NCI-H774 (cell line): ENCODE measurements around the gene KRTAP27-1.

Experiments
- DNase-seq: peaks from one replicate; lab custom pipeline; 2025; lab: John Stamatoyannopoulos, UW

Gene KRTAP27-1, protein sequence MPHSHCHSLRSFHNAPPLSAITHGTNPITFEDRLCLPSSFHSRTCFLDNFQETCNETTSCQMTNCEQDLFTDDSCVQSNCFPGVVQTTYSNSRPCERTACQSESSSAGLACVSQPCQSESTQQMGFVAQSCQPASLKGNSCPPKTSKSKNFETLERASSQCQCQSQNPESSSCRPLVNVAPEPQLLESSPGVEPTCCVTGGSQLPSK

DNA sequence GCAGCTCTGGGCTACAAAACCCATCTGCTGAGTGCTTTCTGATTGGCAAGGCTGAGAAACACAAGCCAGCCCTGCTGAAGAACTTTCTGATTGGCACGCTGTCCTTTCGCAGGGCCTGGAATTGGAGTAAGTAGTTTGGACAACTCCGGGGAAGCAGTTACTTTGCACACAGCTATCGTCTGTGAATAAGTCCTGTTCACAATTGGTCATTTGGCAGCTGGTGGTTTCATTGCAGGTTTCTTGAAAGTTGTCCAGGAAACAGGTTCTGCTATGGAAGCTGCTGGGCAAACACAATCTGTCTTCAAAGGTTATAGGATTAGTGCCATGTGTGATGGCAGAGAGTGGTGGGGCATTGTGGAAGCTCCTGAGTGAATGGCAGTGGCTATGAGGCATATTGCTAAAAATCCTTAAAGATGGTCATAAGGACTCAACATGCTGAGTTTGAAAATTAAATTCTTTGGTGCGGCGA is at the start of gene KRTAP27-1:
Gene KRTAP27-1 (minus strand): TSS at position 419 of the 469 bp plus-strand sequence. CDS start 26 bp downstream, at position 393.
- no peak for DNase-seq

DNA sequence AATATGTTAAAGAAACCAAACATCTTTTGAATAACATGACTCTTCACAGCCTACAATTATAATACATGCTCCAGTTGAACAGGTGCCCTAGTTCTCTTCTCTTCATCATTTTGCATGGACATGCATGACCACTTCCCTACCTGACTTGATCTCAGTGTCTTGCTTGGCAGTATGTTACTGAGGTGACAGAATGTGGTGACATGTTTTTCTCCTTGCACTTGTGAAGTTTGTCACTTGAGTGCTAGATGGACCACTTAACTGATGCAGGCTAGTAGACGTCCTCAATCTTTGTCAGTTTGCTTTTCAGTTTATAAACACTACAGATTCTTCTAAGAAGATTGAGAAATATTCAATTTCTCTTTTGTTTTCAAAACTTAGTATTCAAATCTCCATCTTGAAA is 44.7 kb upstream of the KRTAP27-1 start:
- DNase-seq, result no peak

DNA sequence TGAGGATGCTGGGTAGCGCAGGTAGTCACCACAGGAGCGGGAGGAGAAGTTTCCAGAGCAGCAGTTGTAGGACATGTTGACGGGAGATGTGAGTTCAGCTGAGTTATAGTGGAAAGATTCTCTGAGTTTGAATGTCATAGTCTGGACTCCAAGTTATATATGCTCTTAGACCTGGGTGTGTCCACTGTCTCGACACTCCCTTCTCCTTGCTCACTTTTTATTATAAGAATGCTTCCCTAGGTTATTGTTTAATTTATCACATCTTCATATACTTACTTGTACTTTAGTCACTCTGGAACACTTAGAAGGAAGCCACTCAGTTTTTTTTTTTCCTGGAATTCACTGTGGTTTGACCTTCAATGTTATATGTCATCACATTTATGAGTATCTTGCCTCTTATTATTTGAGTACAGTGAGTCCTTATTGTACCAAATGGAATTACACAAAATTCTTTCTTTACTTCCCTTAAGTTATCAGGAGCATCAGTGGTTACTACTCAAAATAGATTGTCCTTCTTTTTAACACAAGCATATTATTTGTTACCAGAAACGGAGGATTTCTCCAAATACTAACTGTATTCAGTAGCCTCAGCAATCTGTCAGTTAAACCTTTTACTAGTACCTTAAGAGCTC is 34.8 kb upstream of the KRTAP27-1 start, which contains the start of gene KRTAP13-2:
Gene KRTAP13-2 (minus strand): TSS at position 133 of the 632 bp plus-strand sequence. CDS start 58 bp downstream, at position 75.
- no peak for DNase-seq

DNA sequence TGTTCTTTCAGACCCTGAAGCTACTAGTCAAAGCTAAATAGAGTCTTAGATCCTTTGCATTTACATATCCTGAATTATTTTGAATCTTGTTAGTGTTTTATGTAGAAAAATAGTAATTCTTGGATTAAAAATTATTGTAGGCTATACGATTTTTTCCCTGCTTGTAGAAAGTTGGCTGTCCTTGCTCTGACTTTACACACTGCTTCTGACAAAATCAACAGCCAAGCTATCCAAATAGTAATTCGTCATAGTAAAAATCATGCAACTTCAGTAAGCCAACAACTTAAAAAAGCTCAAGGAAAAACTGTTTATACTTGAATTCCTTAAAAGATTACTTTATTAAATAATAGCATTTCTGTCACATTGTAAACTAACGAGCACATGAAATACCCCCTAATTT is 18.4 kb upstream of the KRTAP27-1 start:
- DNase-seq, result no peak

DNA sequence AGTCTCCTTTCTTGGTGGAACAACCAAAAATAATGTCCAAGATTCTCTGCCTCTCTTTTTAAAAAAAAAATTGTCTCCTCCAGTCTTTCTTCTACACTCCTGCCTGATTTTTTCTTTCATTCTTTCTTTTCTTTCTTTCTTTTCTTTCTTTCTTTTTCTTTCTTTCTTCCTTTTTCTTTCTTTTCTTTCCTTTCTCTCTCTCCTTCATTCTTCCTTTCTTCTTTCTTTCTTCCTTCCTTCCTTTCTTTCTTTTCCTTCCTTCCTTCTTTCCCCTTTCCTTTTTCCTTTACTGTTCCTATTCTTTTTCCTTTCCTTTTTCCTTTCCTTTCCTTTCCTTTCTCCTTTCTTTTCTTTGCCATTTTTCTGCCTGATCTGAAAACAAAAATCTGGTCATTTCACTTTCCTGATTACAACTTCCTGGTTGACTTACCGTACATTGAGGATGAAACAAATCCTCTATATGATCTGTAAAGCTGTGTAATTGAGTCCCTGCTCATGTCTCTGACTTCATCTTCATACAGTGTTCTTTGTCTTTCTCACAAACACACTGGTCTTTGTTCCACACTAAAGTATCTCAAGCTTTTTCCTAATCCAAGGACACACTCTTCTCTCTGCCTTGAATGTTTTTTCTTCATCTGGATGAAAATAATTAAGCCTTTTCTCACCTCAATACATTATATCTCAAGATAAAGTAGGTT is 17.0 kb upstream of the KRTAP27-1 start:
- no peak for DNase-seq

DNA sequence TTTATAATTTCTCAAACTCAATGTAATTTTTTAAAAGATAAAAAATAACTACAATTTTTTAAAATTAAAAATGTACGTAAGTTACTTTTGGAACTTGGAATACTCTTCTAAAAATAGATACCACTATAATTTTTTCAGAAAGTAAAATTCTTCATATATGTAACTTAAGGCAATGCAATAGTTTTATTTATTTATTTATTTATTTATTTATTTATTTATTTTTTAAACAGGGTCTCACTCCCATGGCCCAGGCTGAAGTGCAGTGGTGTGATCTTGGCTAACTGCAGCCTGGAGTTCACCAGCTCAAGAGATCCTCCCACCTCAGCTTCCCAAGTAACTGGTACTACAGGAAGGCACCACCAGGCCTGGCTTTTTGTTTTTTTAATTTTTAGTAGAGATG is 14.0 kb upstream of the KRTAP27-1 start:
- no peak for DNase-seq

DNA sequence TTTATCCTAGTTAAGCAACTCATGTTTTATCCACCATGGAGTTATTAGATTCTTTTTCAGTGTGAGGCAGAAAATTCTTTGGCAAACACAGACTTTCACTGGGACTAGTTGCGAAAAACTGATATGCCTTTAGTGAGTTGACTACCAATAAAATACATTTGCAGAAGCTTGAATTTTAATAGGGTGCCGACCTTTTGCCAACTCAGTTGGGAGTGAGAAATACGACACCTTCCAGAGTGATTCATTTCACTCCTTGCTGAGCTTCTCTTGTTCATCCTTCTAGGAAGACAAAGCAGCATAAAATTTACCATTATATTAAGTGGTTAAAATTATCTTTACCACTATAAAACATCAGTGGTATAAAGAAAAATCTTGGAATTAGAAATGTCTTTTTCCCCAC is 12.1 kb upstream of the KRTAP27-1 start:
- DNase-seq, result no peak

DNA sequence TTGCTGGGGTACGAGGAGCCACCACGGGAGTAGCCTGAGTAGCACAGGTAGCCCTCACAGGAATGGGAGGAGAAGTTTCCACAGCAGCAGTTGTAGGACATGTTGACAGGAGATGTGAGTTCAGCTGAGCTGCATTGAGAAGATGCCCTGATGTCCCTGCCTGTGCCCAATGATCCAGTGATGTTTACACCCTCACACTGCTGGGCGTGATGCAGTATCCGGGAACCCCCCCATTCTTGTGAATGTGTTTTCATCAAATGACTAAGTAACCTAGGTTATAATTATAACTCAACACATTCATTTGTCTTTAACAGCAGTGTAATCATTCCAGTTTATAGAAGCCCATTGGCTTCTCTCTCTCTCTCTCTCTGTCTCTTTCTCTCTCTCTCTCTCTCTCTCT is 11.0 kb upstream of the KRTAP27-1 start, which contains the start of gene KRTAP23-1:
Gene KRTAP23-1 (minus strand): TSS at position 101 of the 400 bp plus-strand sequence. CDS start 0 bp downstream, at position 101.
- DNase-seq, result no peak

DNA sequence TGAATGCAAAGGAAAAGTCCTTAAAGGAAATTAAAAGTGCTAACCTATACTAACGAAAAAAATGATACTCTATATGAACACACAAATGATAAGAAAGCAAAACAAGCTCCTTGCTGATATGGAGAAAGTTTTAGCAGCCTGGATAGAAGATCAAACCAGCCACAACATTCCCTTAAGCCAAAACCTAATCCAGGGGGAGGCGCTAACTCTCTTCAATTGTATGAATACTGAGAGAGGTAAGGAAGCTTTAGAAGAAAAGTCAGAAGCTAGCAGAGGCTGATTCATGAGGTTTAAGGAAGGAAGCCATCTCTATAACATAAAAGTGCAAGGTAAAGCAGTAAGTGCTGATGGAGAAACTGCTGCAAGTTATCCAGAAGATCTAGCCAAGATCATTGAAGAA is 7.5 kb upstream of the KRTAP27-1 start:
- no peak for DNase-seq

DNA sequence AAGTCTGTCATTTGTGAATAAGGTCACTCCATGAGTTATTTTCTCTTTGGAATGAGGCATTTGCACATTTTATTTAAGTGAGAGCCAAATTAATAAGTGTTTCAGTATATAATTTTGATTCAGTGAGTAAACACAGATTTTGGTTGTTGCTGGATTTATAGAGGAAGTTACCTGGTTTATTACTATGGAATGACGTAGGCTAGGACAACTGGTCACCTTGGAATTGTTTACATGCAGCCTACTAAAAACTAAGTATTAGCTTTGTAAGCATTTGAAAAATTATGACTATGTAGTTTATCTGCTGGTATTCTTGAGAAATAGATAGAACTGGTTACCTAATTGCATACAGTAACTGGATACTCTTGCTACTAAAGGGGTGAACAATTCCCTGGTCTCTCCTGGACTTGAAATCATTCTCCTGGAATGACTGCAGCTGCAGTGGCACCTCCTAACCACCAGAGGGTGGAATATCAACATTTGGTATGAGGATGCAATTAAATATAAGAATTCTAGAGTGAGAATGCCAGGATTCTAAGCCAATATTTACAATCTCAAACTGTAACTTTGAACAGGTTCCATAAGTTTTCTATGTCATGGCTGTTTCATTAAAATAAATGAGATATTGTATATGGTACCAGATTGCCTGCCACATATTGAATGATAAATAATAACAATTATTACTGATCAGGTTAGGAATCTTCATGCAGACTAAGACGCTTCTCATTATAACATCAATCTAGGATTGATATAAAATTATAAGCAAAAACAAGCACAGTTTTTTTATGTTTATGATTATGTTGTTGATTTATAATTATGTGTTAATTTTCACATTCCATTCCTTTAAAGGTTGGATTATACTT is 3.5 kb upstream of the KRTAP27-1 start:
- no peak for DNase-seq

DNA sequence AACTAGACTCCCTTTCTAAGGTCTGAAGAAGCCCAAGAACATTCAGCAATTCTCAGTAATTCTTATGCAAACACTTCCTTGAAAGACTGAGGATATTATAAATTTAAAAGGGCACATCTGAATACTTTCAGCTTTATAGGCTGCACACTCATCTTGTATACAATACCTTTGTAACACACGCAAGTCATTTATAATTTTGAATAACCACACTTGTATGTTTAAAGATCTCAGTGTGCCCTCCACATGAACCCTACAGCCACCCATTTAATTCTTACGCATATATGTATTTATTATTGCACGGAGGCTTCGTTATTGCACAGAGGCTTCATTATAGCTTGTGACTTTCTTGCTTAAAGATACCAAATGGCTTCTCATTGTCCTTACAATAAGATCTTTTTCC is 1.2 kb upstream of the KRTAP27-1 start:
- no peak for DNase-seq

DNA sequence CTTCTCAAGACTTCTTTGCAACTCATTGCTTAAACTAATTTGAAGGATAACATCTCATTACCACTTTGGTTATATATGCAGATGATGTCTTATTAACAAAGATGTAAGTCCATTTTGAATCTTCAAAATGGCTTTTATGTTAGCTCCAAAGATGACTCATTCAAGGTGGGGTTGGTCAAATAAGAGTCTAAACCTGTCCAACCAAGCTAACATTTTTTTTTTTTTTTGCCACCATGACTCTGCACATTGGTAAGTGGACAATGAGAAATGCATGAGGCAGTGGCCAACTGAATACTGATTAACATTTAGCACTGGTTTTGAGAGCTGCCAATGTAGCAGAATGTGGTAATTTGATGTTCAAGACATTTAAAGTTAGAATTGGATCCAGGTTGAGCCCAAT is 278 bp upstream of the KRTAP27-1 start:
- no peak for DNase-seq

DNA sequence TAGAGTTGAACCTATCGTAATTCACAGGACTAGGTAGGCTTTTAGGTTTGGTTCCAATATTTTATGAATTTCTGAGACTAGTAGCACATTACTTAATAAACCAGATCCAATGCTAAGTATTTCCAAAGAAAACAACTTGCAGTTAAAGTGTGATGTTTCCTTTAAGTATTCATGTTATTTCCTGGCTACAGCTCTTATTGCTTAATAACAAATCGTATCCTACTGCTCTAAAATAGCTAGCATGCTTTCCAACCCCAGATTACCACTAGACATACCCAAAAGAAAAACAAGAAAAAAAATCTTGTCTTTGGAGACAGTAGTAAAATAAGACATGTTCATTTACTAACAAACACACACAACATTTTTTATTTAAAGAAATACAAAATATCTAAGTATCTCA is 898 bp downstream of the KRTAP27-1 start:
- DNase-seq, result no peak

DNA sequence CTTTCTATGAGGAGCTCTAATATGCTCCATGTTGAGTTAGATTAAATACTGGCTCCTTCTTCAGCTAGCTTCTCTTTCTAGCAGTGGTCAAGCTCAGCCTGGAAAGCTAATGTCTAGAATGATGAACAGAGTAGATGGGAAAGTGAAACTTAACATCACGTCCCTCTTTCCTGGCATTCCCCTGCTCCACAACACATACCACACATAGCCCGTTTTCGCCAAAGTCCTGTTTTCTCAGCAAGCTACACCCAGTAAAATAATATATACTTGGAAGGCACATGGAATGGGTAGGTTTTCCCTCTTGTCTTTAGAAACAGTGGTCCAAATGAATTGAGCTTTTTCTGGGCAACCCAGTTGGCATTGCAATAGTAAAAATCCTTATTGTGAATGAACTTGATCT is 3.8 kb downstream of the KRTAP27-1 start:
- DNase-seq, result no peak

DNA sequence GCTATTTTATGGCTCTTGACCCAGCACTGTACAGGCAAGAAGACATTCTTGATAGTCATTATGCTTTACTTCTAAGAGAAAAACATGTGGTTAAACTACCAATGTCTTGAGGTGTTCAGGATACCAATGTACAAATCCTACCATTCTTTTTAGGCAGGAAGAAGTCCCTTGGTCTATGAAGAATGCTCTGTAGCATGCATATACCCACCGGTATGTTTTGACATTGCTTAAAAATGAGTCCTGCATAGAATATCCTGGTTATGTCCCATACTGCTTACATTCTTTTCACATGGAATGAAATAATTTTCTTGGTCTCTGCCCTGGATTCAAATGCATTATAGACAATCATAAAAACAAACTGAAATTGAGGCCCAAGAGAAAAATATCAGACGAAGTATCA is 4.8 kb downstream of the KRTAP27-1 start:
- no peak for DNase-seq

DNA sequence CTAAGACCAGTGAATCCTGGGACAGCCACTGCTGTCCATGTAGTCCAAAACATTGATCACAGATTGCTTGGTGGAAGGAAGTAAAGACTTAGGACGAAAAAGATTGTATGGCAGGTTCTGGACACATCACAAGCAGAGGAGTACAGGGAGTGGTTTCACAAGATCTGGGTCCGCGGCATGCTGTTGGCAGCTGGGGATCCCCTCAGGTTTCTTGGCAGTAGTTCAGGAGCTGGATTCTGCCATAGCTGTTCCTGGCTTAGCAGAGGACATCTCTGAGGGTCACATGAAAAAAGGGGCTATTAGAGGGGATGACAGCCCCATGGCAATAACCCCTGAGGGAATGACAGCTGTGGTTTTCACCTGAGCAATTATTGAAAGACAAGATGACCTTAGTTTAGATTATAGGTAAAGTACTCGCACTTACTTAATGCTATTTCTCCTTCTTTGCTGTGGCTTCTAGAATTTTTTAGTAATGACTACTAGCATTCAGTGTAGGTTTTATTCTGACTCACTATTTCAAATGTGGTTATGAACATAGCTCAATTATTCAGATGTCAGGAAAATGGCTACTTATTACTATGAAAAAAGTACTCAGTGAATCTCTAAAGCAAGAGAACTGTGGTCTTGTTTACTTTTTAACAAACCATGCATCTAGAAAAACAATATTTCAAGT is 8.2 kb downstream of the KRTAP27-1 start:
- no peak for DNase-seq

DNA sequence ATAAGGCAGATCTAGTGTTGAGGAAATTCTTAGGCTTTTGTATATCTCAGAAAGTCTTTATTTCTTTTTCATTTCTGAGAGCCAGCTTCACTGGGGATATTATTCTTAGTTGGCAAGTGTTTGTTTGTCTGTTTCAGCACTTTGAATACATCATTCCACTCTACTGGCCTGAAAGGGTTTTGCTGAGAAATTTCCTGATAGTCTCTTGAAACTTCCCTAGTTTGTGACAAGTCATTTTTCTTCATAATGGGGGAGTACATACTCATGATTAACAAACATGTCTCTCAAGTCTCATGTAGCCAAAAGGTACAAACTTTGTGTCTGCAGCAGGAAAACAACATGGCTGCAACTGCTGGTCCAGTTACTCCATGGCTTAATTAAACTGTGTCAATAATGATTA is 11.1 kb downstream of the KRTAP27-1 start:
- DNase-seq, result no peak

DNA sequence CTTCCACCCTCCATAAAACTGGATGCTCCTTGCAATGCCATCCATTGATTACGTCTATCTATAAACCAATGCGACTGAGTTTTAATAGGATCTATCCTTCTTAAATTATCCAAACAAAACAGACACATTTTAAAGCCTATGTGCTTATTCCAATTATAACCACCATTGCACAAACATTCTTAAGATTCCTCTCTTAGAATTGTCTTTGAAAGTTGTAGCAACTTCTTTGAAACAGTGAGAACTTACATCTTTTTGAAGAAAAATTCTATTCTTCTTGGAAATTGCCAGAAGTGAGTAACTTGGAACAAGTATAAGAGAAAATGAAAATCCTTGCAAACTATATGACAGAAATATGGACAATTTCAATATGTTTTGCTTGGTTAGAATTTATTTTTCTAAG is 17.3 kb downstream of the KRTAP27-1 start, which contains the start of gene KRTAP26-1:
Gene KRTAP26-1 (minus strand): TSS at position 101 of the 400 bp plus-strand sequence. CDS start 280 bp downstream, outside the sequence.
- DNase-seq, result no peak

DNA sequence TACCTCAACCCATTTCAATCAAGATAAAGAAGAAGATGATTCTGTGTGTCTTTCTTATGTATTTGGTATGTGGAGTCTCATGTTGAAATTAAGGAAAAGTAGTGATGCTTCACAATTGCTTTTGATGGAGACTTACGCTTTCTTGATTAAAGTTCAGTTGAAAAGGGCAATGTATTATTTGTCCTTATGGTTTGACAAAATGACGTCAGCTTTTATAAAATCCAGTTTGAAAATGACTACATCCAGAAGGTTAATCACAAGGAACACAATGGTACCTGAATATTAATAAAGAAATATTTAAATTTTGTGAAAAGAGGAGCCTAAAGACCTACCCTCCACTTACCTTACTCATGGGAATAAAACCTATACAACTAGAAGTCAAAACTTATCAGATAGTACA is 21.8 kb downstream of the KRTAP27-1 start:
- no peak for DNase-seq

DNA sequence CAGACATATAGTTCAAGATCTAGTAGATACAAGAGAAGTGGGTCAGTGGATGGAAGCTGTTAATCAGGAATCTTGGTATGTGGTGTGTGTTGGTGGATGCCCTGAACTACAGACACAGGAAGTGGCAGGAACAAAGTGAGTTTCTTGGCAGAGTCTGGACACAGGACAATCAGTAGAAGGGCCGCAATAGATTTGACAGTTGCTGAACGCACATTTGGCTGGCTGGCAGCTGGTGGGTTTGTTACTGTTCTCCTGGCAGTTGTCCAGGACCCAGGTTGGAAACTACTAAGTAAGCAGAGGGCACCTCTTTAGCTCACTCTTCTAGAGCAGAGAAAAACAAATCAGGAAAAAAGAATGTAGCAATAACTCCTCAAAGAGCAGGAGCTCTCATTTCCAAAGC is 30.6 kb downstream of the KRTAP27-1 start:
- DNase-seq, result no peak

DNA sequence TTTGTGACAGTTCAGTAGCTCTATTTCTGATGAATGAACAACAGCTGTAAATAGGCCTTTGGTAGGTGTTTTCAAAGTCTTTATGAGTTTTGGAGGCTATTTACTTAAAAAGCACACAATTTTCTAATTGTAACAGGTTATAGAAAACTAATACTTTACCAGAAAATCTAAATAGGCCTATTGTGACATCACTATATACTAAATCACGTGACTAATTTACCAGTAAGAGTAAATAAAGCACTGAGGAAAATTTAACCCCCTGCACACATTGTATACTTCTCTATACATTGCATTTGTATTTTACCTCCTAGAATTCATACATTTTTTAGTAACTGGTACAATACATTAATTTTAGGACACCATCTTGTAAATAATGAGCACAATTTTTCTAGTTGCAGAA is 32.4 kb downstream of the KRTAP27-1 start:
- no peak for DNase-seq
